ENCODE results near the gene CTNNBIP1. TPM values are rescaled to one million over a fixed set of nuclear protein-coding genes. Genes with fewer than 3 reads are reported as not detected.

CTNNBIP1 gene
- polyA plus RNA-seq, 1 donor (not counting 4 experiments of a cell fraction or from before 2014, with no cell fraction given): 92.3 TPM

DNA sequence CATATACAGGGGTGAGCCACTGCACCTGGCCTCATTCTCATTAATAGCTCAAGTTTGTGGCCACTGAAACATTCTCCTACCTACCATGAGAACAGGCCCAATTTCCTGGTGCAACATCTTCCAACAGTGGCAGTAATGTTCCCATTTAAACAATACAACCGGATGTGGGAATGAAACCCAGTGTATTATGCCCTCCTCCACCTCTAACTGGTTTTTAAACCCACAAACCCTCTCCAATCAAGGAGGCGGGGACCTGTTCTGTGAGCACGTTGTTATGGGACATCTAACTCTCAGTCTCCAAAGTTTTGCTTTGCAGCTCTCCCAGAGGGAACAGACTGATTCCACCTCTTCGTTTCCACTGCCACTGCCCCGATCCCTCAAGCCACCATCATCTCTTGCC is 2.6 kb downstream of the CTNNBIP1 start:
- H3K4me3 ChIP-seq (ENCODE audit: control insufficient read depth in 2 of 3, extremely low read depth in 1 of 3, insufficient read depth in 2 of 3, low read depth in 1 of 3, low read length in 3 of 3): peak overlapping the region in 1 of 3 experiments; percentile 4
- peaks cover 49% of the 10 kb centered on the region for H3K79me2 ChIP-seq (ENCODE audit: control insufficient read depth, insufficient read depth, low read length)
- no peaks in the 10 kb centered on the region for H3K9me3 ChIP-seq (ENCODE audit: control insufficient read depth, low read depth, low read length)
- DNase-seq (ENCODE audit: low read depth, low spot score) (no peak), FAIRE-seq (peak; percentile 78)
- H3K4me1 ChIP-seq (ENCODE audit: control insufficient read depth, extremely low read depth, insufficient read depth, low read length): peaks cover 46% of the 10 kb centered on the region
- no peak overlapping the region for H2AFZ ChIP-seq (ENCODE audit: control insufficient read depth, low read length)
- H3K27ac ChIP-seq (ENCODE audit: control insufficient read depth, insufficient read depth, low read length): peak overlapping the region; percentile 29
- no peaks in the 10 kb centered on the region for H3K9me1 ChIP-seq (ENCODE audit: control insufficient read depth, extremely low read depth, insufficient read depth, low read length)
- peak overlapping the region; percentile 57 for H3K4me2 ChIP-seq (ENCODE audit: control insufficient read depth, extremely low read depth, insufficient read depth, low read depth, low read length)
- H3K27me3 ChIP-seq (ENCODE audit: control insufficient read depth, extremely low read depth, insufficient read depth, low read length): no peaks in the 10 kb centered on the region
- H3K9ac ChIP-seq (ENCODE audit: control insufficient read depth, extremely low read depth, insufficient read depth, low read length): no peak overlapping the region
- TF ChIP-seq, protein P1, sequence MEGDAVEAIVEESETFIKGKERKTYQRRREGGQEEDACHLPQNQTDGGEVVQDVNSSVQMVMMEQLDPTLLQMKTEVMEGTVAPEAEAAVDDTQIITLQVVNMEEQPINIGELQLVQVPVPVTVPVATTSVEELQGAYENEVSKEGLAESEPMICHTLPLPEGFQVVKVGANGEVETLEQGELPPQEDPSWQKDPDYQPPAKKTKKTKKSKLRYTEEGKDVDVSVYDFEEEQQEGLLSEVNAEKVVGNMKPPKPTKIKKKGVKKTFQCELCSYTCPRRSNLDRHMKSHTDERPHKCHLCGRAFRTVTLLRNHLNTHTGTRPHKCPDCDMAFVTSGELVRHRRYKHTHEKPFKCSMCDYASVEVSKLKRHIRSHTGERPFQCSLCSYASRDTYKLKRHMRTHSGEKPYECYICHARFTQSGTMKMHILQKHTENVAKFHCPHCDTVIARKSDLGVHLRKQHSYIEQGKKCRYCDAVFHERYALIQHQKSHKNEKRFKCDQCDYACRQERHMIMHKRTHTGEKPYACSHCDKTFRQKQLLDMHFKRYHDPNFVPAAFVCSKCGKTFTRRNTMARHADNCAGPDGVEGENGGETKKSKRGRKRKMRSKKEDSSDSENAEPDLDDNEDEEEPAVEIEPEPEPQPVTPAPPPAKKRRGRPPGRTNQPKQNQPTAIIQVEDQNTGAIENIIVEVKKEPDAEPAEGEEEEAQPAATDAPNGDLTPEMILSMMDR (optimal IDR thresholded peaks at IDR 0.05 in 1 of 3, IDR thresholded peaks at IDR 0.05 in 1 of 3, conservative IDR thresholded peaks at IDR 0.05 in 1 of 3; ENCODE audit: extremely low read depth in 1 of 3, insufficient read depth in 2 of 3, low read length in 3 of 3): no peak
- no peak for TF ChIP-seq EZH2 (IDR thresholded peaks at IDR 0.05; ENCODE audit: low read length)
- H4K20me1 ChIP-seq (ENCODE audit: control insufficient read depth, extremely low read depth, insufficient read depth, low read length): no peaks in the 10 kb centered on the region
- H3K36me3 ChIP-seq (ENCODE audit: control insufficient read depth in 2 of 2, extremely low read depth in 1 of 2, insufficient read depth in 2 of 2, low read length in 2 of 2): no peaks in the 10 kb centered on the region
- dilution Hi-C loops (cut with MboI; ENCODE audit: extremely low pct_ligation_motif_present, low sequenced_read_pairs): no loop called here

DNA sequence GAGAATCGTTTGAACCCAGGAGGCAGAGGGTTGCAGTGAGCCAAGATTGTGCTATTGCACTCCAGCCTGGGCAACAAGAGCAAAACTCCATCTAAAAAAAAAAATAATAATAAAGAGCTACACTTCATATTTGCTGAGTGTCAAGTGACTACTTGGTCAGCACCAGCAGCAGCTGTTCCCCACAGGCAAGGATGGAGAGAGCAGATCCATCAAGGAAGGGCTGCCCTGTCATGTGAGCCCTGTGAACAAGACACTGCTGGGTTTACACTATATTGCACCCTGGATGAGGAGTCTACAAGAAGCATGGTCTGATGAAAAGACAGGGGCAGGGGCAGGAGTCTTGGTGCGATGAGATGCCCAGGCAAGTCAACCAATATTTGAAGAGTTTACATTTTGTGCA is 3.6 kb downstream of the CTNNBIP1 start:
- no peak for FAIRE-seq

More for the DNA sequence above, 3.6 kb downstream of the CTNNBIP1 start:
- Histone ChIP-seq H3K9me1 (ENCODE audit: control insufficient read depth, extremely low read depth, insufficient read depth, low read length) (no peaks in the 10 kb centered on the region), H3K27me3 (ENCODE audit: control insufficient read depth, extremely low read depth, insufficient read depth, low read length) (no peaks in the 10 kb centered on the region), H3K4me3 (ENCODE audit: control insufficient read depth in 2 of 3, extremely low read depth in 1 of 3, insufficient read depth in 2 of 3, low read depth in 1 of 3, low read length in 3 of 3) (no peak overlapping the region), H2AFZ (ENCODE audit: control insufficient read depth, low read length) (no peak overlapping the region), H3K36me3 (ENCODE audit: control insufficient read depth in 2 of 2, extremely low read depth in 1 of 2, insufficient read depth in 2 of 2, low read length in 2 of 2) (no peaks in the 10 kb centered on the region), H3K4me1 (ENCODE audit: control insufficient read depth, extremely low read depth, insufficient read depth, low read length) (peaks cover 56% of the 10 kb centered on the region), H4K20me1 (ENCODE audit: control insufficient read depth, extremely low read depth, insufficient read depth, low read length) (no peaks in the 10 kb centered on the region), H3K9me3 (ENCODE audit: control insufficient read depth, low read depth, low read length) (no peaks in the 10 kb centered on the region), H3K4me2 (ENCODE audit: control insufficient read depth, extremely low read depth, insufficient read depth, low read depth, low read length) (no peak overlapping the region), H3K9ac (ENCODE audit: control insufficient read depth, extremely low read depth, insufficient read depth, low read length) (no peak overlapping the region), H3K27ac (ENCODE audit: control insufficient read depth, insufficient read depth, low read length) (no peak overlapping the region), H3K79me2 (ENCODE audit: control insufficient read depth, insufficient read depth, low read length) (peaks cover 58% of the 10 kb centered on the region)
- TF ChIP-seq EZH2 (IDR thresholded peaks at IDR 0.05; ENCODE audit: low read length): no peak
- TF ChIP-seq, protein P1 (optimal IDR thresholded peaks at IDR 0.05 in 1 of 3, IDR thresholded peaks at IDR 0.05 in 1 of 3, conservative IDR thresholded peaks at IDR 0.05 in 1 of 3; ENCODE audit: extremely low read depth in 1 of 3, insufficient read depth in 2 of 3, low read length in 3 of 3): no peak
- no peak for DNase-seq (ENCODE audit: low read depth, low spot score)
- dilution Hi-C loops (cut with MboI; ENCODE audit: extremely low pct_ligation_motif_present, low sequenced_read_pairs): no loop called here

Measured in keratinocyte (primary cell).